Liver (tissue), 9 donors: ENCODE results near the gene STRADA. TPM values are rescaled to one million over a fixed set of nuclear protein-coding genes. Genes with fewer than 3 reads are reported as not detected.

ENCODE experiments used
- DNase-seq: peaks from one replicate; pipeline ENCODE4 v3.0.0-alpha.2; 2017; ENCODE audit warnings: low spot score
- H3K27ac ChIP-seq, 2 donors: one replicate each; pipeline ENCODE4 v1.7.0; 2013; ENCODE audit warnings: inconsistent platforms in 2 of 2, low read length in 2 of 2, control low read depth in 1 of 2, low read depth in 1 of 2, mild to moderate bottlenecking in 1 of 2
- H3K27me3 ChIP-seq, 4 donors: one replicate each; pipeline versions ENCODE4 v1.6.1 to v1.7.0; 2013; ENCODE audit warnings: low read length in 3 of 4, inconsistent platforms in 1 of 4, mild to moderate bottlenecking in 1 of 4, moderate library complexity in 1 of 4; ENCODE audit not compliant: control insufficient read depth in 4 of 4, insufficient read depth in 4 of 4
- H3K36me3 ChIP-seq, 4 donors: one replicate each; pipeline versions ENCODE4 v1.6.1 to v1.7.0; 2013; ENCODE audit warnings: low read length in 3 of 4, mild to moderate bottlenecking in 3 of 4, low read depth in 1 of 4, moderate library complexity in 1 of 4; ENCODE audit not compliant: control insufficient read depth in 4 of 4, insufficient read depth in 3 of 4
- H3K4me1 ChIP-seq, 4 donors: one replicate each; pipeline versions ENCODE4 v1.6.1 to v1.7.0; 2013; ENCODE audit warnings: low read length in 3 of 4, mild to moderate bottlenecking in 3 of 4, moderate library complexity in 1 of 4; ENCODE audit not compliant: control insufficient read depth in 4 of 4, insufficient read depth in 4 of 4
- H3K4me3 ChIP-seq, 3 donors: one replicate each; pipeline versions ENCODE4 v1.6.1 to v1.7.0; 2013; ENCODE audit warnings: low read length in 3 of 3, control low read depth in 1 of 3, low read depth in 1 of 3, mild to moderate bottlenecking in 1 of 3
- H3K9ac ChIP-seq, 2 donors: one replicate each; pipeline ENCODE4 v1.7.0; 2013; ENCODE audit warnings: low read length in 2 of 2, mild to moderate bottlenecking in 2 of 2, moderate library complexity in 2 of 2, control low read depth in 1 of 2, low read depth in 1 of 2
- H3K9me3 ChIP-seq, 4 donors: one replicate each; pipeline versions ENCODE4 v1.6.1 to v1.7.0; 2013; ENCODE audit warnings: low read length in 3 of 4; ENCODE audit not compliant: control insufficient read depth in 4 of 4
- EGR1 ChIP-seq, 2 donors: IDR thresholded peaks; 2 replicates each; pipeline ENCODE4 v1.6.1; 2016 to 2018; ENCODE audit warnings: antibody characterized with exemption in 2 of 2, low read depth in 2 of 2
- FOXA1 ChIP-seq: IDR thresholded peaks from 2 replicates; pipeline ENCODE4 v1.6.1; 2016; ENCODE audit warnings: antibody characterized with exemption
- FOXA2 ChIP-seq: IDR thresholded peaks from 2 replicates; pipeline ENCODE4 v1.6.1; 2016; ENCODE audit warnings: antibody characterized with exemption
- GABPA ChIP-seq, 2 donors: IDR thresholded peaks in 1 of 2; conservative IDR thresholded peaks in 1 of 2; 2 replicates each; pipeline ENCODE4 v1.6.1; 2016; ENCODE audit warnings: antibody characterized with exemption in 2 of 2, mild to moderate bottlenecking in 1 of 2, moderate library complexity in 1 of 2
- HNF4A ChIP-seq, 2 donors: conservative IDR thresholded peaks; 2 replicates each; pipeline ENCODE4 v1.6.1; 2016; ENCODE audit warnings: antibody characterized with exemption in 2 of 2, mild to moderate bottlenecking in 2 of 2
- HNF4G ChIP-seq: IDR thresholded peaks from 2 replicates; pipeline ENCODE4 v1.6.1; 2016; ENCODE audit warnings: antibody characterized with exemption
- NR2F2 ChIP-seq: IDR thresholded peaks from 2 replicates; pipeline ENCODE4 v1.6.1; 2016; ENCODE audit warnings: antibody characterized with exemption
- RAD21 ChIP-seq, 2 donors: IDR thresholded peaks; 2 replicates each; pipeline ENCODE4 v1.6.1; 2016; ENCODE audit warnings: antibody characterized with exemption in 2 of 2, mild to moderate bottlenecking in 2 of 2
- RXRA ChIP-seq, 2 donors: IDR thresholded peaks; 2 replicates each; pipeline ENCODE4 v1.6.1; 2017 to 2018; ENCODE audit warnings: antibody characterized with exemption in 2 of 2, mild to moderate bottlenecking in 1 of 2
- SP1 ChIP-seq: IDR thresholded peaks from 2 replicates; pipeline ENCODE4 v1.6.1; 2018; ENCODE audit warnings: antibody characterized with exemption, mild to moderate bottlenecking
- YY1 ChIP-seq: IDR thresholded peaks from 2 replicates; pipeline ENCODE4 v1.6.1; 2016; ENCODE audit warnings: antibody characterized with exemption, mild to moderate bottlenecking
- WGBS: extraction: QIAGEN DNeasy Blood & Tissue Kit; methylation state at CpG from one replicate; pipeline ENCODE4 v1.1.7; 2013; 5-methylcytosine and 5-hydroxymethylcytosine counted together
- polyA plus RNA-seq, 2 donors: library from polyadenylated mRNA; stranded (reverse) in 1 of 2; unstranded in 1 of 2; fragments of 200-250 nt in 1 of 2; fragments of >200 nt in 1 of 2; fragmentation: Nextera tagmentation in 1 of 2; extraction: Ambion mirVana in 1 of 2; gene quantifications; one replicate each; pipeline versions ENCODE4 v1.2.1 to v1.2.3, GENCODE V29; 2013 to 2015
- total RNA-seq, 2 donors: library from RNA; depleted of rRNA; stranded (reverse); fragments of >200 nt; gene quantifications; one replicate each; pipeline ENCODE4 v1.2.3, GENCODE V29; 2014
- TF ChIP-seq, protein P1 (sequence below): IDR thresholded peaks from 2 replicates; pipeline ENCODE4 v1.6.1; 2016; ENCODE audit warnings: antibody characterized with exemption
- TF ChIP-seq, protein P2 (sequence below): IDR thresholded peaks from 2 replicates; pipeline ENCODE4 v1.6.1; 2016; ENCODE audit warnings: antibody characterized with exemption
- TF ChIP-seq, protein P3 (sequence below): IDR thresholded peaks from 2 replicates; pipeline ENCODE4 v1.6.1; 2016; ENCODE audit warnings: antibody characterized with exemption
- TF ChIP-seq, protein P4 (sequence below): IDR thresholded peaks from 2 replicates; pipeline ENCODE4 v1.6.1; 2016; ENCODE audit warnings: antibody characterized with exemption, mild to moderate bottlenecking
- donor health status: healthy.
- donor health status: healthy.
- donor health status: healthy.
- donor health status: healthy.
- donor health status: healthy.

Gene STRADA
- total and polyA plus RNA-seq, 4 donors: 7.7 to 17.9 (median 8.2) TPM

DNA sequence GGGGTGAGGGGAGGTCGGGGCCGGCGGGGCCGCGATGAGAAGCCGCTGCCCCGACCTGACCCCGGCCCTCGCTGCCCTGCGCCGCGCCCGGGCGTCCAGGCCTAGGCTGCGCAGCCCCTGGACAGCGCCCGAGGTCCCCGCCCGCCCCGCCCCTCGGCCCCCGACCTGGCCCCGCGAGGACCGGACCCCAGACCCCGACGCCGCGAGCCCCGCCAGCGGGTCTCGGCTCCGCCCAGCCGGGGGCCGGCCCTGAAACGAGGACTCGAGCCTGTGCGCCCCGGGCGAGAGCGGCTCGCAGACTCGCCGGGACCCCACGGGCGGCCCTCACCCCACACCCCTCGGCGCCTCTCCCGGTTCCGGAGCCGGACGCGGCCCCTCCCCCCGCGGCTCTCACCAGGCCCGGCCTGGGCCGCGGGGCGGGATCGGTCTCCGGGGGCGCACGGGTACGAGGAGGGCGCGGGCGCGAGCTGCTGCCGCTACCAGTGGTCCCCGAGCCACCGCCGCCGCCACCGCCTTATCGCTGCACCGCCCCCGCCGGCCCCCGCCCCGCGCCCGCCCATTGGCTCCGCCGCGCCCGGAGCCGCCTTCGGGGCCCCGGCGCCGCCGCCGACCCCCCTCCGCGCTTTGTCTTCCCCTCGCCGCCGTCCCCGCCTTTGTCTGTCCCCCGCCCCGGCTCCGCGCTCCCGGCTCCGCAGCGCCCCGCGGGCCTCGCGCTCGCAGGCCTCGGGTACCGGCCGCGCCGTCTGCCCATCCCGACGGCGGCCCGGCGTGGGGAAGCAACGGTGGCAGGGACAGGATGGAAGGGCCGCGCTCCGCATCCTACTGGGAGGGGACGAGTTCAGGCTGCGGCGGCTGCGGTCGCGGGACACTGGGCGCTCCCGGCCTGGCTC, 41.7 kb downstream of the STRADA start, which contains the start of gene LIMD2:
Gene LIMD2, minus strand, starts transcription at position 488 of the 890 bp plus-strand sequence. CDS start 827 bp downstream, outside the sequence.
- no peak within 1 kb of the TSS for H3K9ac ChIP-seq
- peaks cover 14 to 34% (median 21%) of the 10 kb centered on the region in 4 donors for H3K4me1 ChIP-seq
- H3K9me3 ChIP-seq: no peaks in the 10 kb centered on the region
- H3K27me3 ChIP-seq: no peaks in the 10 kb centered on the region
- 2% methylated on average over 133 of the region's 133 CpGs for WGBS
- peak within 1 kb of the TSS; percentile 71 to 77 for H3K27ac ChIP-seq
- DNase-seq: peak; percentile 57
- TF ChIP-seq HNF4A (conservative IDR thresholded peaks at IDR 0.05): no peak
- no peak for TF ChIP-seq FOXA1
- TF ChIP-seq, protein P1, sequence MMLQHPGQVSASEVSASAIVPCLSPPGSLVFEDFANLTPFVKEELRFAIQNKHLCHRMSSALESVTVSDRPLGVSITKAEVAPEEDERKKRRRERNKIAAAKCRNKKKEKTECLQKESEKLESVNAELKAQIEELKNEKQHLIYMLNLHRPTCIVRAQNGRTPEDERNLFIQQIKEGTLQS: no peak
- TF ChIP-seq YY1: no peak
- TF ChIP-seq, protein P2, sequence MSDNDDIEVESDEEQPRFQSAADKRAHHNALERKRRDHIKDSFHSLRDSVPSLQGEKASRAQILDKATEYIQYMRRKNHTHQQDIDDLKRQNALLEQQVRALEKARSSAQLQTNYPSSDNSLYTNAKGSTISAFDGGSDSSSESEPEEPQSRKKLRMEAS: no peak
- no peak for TF ChIP-seq FOXA2
- no peak for TF ChIP-seq NR2F2
- TF ChIP-seq RAD21 (IDR thresholded peaks at IDR 0.05): no peak
- peak within 1 kb of the TSS in 2 of 3 donors; percentile 47 to 66 for H3K4me3 ChIP-seq
- H3K36me3 ChIP-seq: peaks cover 0 to 10% (median 5%) of the 10 kb centered on the region in 4 donors

DNA sequence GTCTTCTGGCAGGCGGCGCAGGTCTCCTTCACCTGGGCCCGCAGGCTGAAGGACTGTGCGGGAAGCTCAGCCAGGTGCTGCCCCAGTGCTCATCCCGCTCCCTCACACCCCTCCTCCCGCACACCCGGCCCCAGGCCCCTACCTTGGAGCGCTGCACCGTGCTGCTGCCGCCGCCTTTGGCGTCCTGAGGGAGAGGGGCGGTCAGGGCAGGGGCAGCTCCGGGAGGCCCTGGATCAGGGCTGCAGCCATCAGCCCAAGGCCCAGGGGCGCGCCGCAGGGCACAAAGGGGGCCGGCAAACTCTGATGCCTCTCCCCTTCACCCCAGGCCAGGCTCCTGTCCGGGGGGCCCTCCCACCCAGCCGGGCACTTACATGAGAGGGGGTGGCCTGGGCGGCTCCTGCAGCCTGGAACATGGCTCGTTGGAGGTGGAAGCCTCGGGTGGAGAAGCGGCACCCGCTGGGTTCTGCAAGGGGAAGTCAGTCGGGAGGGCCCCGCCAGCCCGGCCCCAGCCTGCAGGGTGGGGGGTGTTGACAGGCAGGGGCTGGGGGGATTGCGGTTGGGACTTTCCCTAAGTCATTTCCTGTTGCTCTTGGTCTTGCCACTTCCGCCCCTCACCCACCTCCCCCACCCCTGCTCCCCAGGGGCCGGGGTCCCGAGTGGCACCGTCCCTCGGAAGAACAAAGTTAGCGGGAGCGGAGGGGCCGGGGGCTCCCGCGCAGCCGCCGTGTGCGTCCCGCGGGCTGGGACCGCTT, 42.5 kb downstream of the STRADA start:
- Histone ChIP-seq H3K9me3 (no peaks in the 10 kb centered on the region), H3K4me3 (peak overlapping the region in 2 of 3 donors; percentile 47 to 66), H3K27ac (peak overlapping the region; percentile 29 to 54), H3K4me1 (peaks cover 14 to 34% (median 21%) of the 10 kb centered on the region in 4 donors), H3K27me3 (no peaks in the 10 kb centered on the region), H3K9ac (no peak overlapping the region), H3K36me3 (peaks cover 0 to 11% (median 6%) of the 10 kb centered on the region in 4 donors)
- TF ChIP-seq NR2F2 (no peak), RAD21 (IDR thresholded peaks at IDR 0.05) (no peak), RXRA (IDR thresholded peaks at IDR 0.05) (no peak)
- TF ChIP-seq, protein P3, sequence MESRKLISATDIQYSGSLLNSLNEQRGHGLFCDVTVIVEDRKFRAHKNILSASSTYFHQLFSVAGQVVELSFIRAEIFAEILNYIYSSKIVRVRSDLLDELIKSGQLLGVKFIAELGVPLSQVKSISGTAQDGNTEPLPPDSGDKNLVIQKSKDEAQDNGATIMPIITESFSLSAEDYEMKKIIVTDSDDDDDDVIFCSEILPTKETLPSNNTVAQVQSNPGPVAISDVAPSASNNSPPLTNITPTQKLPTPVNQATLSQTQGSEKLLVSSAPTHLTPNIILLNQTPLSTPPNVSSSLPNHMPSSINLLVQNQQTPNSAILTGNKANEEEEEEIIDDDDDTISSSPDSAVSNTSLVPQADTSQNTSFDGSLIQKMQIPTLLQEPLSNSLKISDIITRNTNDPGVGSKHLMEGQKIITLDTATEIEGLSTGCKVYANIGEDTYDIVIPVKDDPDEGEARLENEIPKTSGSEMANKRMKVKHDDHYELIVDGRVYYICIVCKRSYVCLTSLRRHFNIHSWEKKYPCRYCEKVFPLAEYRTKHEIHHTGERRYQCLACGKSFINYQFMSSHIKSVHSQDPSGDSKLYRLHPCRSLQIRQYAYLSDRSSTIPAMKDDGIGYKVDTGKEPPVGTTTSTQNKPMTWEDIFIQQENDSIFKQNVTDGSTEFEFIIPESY: no peak
- 6% methylated on average over 45 of the region's 45 CpGs for WGBS
- no peak for DNase-seq

DNA sequence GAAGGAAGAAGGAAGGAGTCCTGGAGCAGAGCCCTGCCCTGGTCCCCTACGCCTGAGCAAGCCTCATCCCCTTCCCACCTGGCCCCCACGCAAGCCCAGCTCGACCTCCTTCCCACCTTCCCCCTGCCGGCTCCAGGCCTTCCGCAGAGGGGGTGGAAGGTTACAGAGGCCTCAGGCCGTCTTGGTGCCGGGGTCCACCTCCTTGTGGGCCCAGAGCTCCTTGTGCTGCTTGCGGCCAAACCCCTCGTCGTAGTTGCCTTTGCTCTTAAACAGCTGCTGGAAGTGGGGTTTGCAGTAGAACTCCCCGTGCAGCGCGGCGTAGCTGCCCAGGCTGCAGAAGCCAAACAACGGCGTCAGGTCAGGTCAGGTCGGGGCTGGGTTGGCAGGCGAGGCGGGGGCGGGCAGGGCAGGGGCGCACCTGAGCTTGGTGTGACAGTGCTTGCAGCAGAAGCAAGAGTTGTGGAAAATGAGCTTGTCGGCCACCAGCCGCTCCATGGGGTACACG, 43.2 kb downstream of the STRADA start:
- Histone ChIP-seq H3K4me3 (peak overlapping the region in 2 of 3 donors; percentile 48 to 66), H3K4me1 (peaks cover 14 to 34% (median 21%) of the 10 kb centered on the region in 4 donors), H3K9ac (no peak overlapping the region), H3K27ac (peak overlapping the region; percentile 29 to 54), H3K27me3 (no peaks in the 10 kb centered on the region), H3K9me3 (no peaks in the 10 kb centered on the region), H3K36me3 (peaks cover 0 to 11% (median 6%) of the 10 kb centered on the region in 4 donors)
- no peak for DNase-seq
- WGBS: 20% methylated on average over 24 of the region's 24 CpGs
- TF ChIP-seq, protein P4, sequence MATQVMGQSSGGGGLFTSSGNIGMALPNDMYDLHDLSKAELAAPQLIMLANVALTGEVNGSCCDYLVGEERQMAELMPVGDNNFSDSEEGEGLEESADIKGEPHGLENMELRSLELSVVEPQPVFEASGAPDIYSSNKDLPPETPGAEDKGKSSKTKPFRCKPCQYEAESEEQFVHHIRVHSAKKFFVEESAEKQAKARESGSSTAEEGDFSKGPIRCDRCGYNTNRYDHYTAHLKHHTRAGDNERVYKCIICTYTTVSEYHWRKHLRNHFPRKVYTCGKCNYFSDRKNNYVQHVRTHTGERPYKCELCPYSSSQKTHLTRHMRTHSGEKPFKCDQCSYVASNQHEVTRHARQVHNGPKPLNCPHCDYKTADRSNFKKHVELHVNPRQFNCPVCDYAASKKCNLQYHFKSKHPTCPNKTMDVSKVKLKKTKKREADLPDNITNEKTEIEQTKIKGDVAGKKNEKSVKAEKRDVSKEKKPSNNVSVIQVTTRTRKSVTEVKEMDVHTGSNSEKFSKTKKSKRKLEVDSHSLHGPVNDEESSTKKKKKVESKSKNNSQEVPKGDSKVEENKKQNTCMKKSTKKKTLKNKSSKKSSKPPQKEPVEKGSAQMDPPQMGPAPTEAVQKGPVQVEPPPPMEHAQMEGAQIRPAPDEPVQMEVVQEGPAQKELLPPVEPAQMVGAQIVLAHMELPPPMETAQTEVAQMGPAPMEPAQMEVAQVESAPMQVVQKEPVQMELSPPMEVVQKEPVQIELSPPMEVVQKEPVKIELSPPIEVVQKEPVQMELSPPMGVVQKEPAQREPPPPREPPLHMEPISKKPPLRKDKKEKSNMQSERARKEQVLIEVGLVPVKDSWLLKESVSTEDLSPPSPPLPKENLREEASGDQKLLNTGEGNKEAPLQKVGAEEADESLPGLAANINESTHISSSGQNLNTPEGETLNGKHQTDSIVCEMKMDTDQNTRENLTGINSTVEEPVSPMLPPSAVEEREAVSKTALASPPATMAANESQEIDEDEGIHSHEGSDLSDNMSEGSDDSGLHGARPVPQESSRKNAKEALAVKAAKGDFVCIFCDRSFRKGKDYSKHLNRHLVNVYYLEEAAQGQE: no peak
- no peak for TF ChIP-seq NR2F2
- no peak for TF ChIP-seq HNF4G
- no peak for TF ChIP-seq EGR1 (IDR thresholded peaks at IDR 0.05; ENCODE audit: low read depth in 2 of 2)
- no peak for TF ChIP-seq YY1
- TF ChIP-seq GABPA (IDR thresholded peaks at IDR 0.05 in 1 of 2, conservative IDR thresholded peaks at IDR 0.05 in 1 of 2): no peak
- TF ChIP-seq, protein P2: no peak
- TF ChIP-seq, protein P1: no peak
- TF ChIP-seq SP1: no peak
- TF ChIP-seq RXRA (IDR thresholded peaks at IDR 0.05): no peak
- TF ChIP-seq HNF4A (conservative IDR thresholded peaks at IDR 0.05): no peak
